CD4-positive, alpha-beta T cell treated with Interleukin-12 subunit alpha and Interleukin-12 subunit beta, for 1 hour (primary cell): Measurements from ENCODE around the gene DDN.

Experiments used
- DNase-seq: peaks from one replicate; pipeline ENCODE4 v3.0.0-alpha.2; 2020

DDN gene

DNA sequence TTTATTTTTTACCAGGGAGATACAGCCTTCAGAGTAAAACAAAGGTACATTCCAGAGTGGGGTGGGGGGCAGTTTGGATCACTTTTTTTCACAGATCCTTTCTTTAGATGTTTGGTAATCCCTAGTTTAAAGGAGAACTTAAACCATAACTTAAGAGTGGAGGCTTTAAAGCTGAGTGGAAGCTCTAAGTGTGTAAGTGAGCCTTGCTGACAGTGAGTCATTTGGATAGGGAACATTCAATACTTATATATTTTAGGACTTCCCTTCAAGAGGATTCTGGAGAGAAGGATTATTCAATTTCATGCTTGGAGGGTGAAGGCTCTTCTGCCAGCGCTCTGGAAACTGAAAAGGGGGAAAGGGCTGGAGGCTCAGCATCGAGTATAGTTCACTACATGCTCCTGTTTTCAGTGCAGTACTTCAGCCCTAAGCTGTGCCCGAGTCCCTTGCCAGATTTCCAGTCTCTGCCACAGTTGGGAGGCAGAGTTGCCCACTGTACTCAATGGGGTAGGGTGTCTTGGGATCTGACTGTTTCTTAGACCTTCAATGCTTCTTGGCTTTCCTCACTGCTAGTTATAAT lies 11.0 kb upstream of the DDN start:
- no peak for DNase-seq

DNA sequence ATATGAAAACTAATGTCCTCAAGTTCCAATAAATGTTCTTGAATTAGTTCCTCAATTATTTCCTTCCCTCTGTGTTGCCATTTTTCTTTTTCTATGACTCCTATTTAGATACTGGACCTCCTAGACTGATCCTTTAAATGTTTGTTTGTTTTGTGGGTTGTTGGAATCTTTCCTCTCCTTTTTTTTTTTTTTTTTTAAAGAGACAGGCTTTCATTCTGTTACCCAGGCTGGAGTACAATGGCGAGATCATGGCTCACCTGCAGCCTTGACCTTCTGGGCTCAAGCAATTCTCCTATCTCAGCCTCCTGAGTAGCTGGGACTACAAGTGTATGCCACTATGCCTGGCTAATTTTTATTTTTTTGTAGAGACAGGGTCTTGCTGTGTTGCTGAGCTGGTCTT lies 9.8 kb upstream of the DDN start:
- no peak for DNase-seq

DNA sequence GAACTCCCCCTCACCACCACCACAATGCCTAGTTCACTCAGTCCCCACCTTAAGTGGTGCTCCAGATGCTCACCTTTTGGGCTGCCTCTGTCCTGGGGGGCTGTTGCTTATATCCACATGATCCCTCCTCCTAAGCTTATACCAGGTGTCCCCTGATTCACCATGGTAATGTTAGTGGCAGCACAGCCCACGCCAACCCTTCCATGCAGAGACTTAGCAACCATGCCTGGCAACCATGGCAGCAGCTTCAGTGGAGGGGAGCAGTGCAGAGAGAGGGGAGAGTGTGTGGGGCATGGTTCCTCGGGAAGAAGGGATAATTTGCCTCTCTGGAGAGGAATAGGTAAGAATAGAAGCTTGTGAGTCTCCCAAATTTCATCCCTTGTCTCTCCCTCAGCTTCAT lies 1.2 kb upstream of the DDN start:
- no peak for DNase-seq

DNA sequence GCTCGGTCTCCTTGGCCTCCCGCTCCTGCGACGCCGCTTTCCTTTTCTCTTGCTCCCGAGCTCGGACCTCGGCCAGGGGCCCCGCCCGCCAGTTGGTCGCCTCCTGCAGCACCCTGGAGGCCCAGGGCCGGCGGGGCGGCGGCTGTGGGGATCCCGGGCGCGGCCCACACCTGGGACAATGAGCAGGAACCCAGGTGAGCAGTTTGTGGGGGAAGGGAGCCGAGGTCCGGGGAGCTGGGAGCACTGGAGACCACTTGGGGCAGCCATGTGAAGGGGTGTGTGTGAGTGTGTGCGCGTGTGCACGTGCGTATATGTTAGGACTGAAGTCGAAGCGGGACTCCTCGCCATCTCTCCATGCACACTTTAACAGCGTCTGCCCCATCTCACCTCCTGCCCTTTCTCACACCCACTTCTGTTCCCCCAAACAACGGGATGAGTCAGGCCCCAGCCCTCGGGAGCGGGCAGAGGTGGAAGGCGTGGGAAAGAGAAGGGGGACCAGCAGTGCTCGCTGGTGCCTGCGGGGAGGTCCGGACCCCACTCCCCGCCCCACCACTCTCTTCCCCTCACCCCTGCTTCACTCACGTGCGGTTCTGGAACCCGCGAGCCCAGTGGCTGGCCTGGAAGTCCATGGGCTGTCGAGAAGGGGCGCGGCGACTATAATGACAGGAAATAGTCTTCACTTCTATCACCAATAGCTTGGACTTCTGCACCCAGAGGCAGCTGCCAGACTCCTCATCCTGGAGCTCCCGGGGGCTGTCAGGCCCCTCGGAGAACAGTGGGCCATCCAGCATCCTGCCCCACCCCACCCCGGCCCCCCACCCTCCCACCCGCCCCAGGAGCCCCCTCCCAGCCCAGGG lies 450 bp downstream of the DDN start:
- DNase-seq: peak; percentile 25

DNA sequence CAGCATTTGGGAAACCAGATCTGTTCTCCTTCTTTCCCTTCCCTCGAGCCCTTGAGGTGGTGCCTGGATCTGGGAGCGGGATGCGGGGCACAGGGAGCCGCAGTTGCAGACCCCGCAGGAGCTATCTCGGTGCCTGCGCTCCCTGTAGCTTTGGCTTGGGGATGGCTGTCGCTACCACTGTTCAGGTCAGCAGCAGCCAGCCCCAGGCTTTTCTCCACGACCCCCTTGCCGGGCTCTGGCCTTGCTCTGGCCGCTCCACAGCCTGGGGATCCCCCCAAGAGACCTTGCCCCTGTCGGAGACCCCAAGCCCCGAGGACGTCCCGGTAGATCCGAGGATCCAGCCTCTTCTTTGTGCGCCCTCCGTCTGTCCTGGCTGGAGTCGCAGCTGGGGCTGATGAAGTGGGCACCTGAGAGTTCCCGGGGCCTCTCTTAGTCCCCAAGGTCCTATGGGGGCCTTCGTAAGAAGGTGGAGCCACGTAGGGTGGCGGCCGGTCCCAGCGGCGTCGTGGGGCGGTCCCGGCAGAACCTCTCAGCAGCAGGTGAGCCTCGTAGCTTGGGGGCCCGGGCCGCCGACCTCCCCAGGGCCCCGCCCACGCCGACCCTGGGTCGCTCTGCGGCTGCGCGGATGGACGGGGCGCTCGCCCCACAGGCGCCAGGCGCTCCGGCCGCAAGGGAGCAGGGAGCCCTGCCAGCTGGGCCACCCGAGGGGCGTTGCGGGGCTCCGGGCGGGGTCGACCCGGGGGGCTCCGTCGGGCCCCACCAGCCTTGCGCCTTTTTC lies 1.3 kb downstream of the DDN start:
- DNase-seq: peak; percentile 41

DNA sequence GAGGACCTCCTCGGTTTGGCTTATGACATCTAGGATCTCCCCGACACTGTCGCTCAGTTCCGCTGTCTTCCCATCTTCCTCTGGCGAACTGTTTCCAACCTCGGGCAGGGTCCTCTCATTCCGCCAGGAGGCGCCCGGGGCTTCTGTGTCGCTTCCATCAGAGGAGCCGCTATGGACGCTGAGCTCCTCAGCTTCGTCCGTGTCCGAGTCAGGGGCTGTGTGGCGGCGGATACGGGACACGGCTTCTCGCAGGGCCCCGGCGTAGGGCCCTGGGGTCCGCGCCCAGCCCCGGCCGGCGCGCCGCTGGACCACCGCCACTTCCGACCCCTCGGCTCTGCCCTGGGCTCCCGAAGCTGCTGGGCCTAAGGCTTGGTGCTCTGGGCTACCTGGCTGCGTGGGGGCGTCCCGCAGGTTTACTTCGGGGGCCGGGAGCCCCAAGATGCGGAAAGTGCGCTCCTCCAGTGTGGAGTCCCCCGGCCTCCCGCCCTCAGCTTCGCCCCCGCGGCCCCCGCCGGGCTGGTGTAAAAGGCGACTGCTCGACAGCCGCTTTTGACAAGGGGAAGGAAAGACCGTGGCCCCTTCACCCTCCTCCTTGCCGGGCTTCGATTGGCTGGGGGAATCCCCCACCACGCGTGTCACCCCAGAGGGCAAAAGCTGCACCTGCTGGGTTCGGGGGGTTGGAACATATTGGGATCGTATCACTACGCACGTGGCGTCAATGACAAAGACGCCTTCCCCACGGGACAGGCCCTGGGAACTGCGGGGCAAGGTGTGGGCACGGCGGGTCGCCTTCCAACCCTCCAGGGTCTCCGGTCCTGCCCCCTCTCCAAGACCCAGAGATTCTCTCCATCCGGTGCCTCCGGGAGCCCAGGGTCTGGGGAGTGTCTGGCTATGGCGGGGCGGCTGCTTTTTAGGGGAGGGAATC lies 2.1 kb downstream of the DDN start:
- DNase-seq: peak; percentile 67

DNA sequence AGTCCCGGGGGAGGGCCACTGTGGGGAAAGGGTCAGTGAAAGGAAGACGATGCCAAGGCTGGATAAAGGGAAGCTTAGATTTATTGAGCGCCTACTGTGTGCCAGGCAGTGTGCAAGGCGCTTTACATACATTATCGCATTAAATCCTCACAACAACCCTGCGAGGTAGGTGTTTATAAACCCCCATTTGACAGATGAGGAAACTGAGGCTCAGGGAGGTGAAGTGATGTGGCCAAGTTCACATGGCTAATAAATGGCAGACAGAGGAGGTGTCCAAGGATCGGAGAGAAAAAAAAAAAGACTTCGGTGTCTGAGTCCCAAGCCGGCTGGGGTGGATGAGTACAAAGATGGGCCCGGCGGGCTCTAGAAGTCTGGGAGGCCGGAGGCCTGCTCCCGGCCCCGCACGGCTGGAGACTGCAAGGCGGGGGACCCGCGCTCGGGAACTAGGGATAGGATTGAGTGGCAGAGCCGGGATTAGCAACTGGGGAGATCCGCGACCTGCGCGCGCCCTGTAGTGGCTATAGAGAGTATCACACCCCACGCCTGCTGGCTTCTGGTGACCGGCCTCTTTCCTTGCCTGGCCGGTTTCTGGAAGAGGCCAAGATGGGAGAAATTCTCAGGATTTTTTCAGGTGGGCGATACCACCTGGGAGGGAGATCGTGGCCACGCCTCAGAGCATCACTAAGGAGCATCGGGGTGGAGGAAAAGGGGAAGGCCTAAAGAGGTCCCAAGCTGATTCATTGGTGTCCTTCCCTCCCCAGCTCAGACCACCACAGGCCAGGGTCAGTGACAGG lies 3.9 kb downstream of the DDN start:
- DNase-seq: peak; percentile 60

DNA sequence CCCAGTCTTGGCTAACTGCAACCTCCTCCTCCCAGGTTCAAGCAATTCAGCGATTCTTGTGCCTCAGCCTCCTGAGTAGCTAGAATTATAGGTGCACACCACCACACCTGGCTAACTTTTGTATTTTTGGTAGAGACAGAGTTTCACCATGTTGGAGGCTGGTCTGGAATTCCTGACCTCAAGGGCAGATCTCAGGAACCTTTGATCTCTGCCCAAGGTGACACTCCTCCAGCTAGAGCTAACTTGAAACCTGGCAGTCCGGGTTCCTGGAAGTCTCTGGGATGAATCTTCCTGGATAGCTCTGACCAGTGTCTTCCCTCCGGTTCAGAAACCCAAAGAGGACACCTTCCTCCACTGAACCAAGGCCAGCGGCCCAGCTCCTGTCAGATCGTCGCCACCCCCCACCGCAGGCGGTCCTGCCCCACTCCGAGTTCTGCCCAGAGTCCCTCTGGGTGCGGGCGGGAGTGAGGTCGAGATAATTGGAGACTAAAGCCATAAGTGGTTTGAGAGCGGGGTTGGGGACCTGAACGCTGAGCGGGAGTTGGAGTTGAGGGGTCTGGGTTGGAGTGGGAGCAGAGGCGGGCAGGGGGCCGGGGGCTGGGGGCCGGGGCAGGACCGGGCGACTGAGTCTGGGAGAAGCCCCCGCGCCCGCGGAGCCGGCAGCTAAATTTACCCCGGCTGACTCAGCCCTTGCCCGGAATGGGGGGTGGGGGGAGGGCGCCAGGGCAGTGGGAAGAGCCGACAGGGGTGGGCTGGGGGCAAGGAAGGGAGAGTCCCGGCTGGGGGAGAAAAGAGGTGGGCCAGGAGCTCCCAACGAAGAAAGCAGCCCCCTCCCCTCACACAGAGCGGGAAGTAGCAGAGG lies 4.7 kb downstream of the DDN start:
- DNase-seq: no peak

DNA sequence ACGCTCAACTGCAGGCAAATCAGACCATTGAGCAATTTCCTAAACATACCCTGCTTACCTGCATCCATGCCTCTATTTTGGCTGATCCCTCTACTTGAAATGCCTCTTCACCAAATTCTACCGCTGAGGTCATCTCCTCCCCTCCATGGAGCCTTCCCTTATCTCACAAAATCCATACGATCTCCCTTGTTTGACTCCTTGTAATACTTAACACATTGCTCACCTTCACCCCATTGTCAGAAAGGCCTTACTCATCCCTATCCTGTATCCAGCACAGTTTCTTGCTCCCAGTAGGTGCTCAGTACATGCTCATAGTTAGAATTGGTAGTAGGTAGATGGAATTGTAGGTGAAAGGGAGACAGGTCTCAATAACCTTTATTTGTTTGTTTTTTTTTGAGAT lies 5.4 kb downstream of the DDN start:
- no peak for DNase-seq

DNA sequence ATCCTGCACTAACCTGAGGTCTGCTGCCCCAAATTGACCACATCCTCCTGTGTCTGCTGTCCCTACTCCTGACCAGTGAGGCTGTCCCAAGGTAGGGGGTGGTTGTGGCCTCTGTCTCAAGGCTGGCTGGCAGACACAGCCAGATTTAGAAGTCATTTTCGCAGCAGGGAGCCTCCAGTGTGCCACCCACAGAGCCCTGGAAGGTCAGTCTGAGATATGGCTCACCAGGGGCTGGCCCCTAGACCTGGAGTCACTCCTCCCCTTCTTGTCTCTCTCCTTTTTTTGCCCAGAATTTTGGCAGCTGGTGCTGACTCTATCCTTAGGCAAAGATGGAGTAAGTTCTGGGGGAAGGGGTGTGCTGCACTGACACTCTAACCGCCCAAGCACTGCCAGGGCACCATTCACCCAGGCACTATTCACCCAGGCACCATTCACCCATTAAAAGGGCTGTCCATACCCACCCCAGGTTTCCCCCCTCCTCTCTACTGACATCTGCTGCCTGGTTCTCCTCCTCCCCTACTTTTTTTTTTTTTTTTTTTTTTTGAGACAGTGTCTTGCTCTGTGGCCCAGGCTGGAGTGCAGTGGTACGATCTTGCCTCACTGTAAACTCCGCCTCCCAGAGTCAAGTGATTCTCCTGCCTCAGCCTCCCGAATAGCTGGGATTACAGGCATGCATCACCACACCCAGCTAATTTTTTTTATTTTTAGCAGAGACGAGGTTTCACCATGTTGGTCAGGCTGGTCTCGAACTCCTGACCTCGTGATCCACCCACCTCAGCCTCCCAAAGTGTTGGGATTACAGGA lies 7.7 kb downstream of the DDN start:
- no peak for DNase-seq

DNA sequence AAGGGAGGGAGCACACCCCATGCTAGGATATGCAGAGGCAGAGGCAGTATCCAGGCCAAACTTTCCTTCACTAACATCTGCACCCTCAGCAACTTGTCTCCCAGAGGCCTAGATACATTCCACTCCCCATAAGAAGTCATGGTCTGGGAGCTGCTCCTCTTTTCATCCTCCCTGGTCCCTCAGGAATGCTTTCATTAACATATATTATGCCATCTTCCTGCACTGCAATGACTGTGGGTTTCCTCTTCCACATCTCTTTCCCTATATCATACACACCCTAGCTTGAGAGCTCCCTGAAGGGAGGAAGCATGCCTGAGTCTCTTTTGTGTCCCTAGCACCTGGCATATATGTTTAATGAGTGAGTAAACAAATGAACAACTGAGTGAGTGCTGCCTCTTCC lies 8.6 kb downstream of the DDN start:
- DNase-seq: no peak

DNA sequence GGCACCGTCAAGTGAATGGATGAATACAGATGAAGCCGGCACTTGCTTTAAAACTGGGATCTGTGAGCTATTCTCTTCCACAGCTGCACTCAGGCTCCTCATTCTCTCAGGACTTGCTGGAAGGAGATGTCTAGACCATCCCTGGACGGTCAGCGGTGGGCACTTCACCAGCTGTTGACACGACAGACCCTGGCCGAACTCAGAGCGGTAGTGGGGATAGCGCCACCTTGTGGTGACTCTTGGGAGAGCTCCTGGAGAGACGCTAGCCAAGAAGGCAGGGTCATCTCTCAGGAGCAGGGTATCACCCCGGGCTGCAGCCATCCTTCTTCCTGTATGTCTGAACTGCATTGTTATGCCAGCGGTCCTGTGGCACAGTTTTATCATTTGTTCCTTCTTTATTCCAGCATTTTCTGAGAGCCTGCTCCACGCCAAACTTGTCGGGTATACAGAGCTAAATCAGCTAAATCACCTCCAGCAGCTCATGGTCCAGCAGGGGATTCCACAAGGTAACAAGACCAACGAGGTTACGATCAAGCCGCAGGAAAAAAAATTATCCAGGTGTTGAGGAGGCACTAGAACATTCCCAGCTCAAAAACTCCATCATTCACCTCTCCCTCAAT lies 11.0 kb downstream of the DDN start:
- peak; percentile 77 for DNase-seq

DNA sequence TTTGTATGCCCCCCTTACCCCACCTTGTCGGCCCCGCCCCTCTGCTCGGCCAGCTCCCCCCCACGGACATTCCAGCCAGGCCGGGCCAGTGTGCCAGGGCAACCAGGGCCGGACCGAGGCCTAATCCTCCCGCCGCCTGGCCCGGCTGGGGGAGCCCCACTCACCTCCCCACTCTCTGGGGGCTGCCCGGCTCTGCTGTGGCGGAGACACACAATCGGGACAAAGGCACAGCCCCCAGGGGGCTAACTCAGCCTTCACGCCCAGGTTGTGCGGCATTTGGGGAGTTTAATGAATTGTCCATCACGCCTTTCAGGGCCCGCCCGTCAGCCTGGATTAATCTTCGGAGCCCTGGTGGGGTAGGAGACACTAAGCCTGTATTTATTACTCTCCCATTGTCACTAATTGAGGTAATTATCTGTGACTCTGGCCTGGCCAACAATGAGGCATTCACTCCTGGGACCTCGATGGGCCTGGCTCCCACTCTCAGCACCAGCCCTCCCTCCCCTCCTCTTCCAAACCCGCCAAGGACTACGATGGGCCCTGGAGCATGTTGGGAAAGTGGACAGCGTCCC lies 12.4 kb downstream of the DDN start:
- DNase-seq: no peak

DNA sequence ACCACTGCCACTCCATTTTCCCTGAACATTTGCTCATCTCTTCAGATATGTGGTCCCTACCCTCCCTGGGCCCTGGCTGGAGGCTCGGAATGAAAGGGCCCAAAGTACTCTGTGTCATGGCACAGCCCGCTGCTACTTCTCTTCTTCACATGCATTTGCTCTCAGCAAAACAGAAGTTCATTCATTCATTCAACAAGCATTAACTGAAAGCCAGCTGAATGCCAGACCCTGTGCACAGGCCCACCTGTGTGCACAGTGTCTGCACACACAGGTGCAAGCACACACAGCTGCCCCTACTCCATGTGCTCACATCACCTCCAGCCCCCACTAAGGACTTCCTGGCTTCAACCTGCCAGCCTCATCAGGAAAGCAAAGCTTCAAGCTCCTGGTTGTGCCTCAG lies 13.3 kb downstream of the DDN start:
- DNase-seq: no peak

DNA sequence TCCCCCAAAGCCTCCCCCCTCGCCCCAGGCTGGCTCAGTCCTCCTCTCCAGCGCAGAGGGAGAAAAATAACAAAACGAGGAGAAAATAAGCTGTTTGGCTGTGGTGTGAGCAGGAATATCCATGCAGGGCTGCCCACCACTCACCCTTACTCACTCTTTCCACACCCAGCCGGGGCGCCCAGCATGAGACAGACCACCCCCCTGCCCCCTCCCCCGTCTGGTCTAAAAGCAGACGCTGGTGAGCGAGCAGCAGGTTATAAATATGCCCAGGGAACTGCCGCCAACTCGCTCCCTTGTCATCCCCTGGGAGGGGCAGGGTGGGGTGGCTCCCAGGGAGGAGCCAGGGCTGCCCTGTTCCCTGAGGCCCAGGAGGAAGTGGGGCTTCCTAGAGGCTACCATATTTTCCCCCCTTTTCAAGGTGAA lies 13.7 kb downstream of the DDN start:
- DNase-seq: no peak

DNA sequence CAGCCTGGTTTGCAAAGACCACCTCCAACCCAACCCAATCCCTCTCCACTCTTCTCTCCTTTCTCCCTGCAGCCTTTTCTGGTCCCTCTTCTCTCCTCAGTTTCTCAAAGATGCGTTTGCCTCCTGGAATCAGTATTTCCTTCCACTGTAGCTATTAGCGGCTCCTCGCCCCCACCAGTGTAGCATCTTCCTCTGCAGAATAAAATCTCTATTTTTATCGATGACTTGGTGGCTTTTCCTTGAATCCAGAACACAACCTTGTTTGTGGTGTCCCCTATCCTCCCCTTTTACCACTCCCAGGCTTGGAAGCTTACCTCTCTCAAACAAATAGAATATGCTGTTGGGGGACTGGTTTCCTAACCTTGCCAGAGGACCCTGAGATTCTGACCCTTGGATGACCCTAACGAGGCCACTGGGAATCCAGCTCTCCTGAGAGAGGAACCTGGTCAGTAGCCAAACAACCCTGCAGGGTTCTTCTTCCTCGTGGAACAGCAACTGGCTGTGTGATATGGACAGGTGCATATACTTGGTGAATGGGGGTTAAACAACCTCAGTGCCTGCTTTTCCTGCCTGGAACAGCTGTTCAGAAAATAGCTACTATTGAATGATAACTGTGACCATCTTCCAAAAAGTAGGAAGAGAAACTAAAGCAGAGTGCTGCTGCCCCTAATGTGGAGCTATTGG lies 16.6 kb downstream of the DDN start:
- no peak for DNase-seq

DNA sequence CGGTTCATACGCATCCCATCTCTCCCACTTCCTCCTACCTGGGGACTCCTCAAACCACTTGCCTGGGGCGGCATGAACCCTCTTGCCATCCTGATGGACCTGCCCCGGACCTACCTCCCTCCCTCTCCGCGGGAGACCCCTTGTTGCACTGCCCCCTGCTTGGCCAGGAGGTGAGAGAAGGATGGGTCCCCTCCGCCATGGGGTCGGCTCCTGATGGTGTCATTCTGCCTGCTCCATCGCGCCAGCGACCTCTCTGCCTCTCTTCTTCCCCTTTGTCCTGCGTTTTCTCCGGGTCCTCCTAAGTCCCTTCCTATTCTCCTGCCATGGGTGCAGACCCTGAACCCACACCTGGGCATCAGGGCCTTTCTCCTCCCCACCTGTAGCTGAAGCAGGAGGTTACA lies 17.4 kb downstream of the DDN start:
- no peak for DNase-seq

DNA sequence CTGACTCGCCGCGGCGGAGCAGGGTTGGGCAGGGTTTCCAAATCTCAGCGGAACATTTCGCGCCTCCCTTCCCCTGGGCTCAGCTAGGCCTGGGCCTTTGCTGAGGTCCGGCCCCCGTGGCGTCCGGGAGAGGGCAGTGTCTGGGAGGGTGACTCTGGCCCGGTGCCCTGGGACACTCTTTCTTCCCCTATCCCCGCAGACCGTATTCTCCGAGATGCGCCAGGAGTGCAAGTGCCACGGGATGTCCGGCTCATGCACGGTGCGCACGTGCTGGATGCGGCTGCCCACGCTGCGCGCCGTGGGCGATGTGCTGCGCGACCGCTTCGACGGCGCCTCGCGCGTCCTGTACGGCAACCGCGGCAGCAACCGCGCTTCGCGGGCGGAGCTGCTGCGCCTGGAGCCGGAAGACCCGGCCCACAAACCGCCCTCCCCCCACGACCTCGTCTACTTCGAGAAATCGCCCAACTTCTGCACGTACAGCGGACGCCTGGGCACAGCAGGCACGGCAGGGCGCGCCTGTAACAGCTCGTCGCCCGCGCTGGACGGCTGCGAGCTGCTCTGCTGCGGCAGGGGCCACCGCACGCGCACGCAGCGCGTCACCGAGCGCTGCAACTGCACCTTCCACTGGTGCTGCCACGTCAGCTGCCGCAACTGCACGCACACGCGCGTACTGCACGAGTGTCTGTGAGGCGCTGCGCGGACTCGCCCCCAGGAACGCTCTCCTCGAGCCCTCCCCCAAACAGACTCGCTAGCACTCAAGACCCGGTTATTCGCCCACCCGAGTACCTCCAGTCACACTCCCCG lies 18.0 kb downstream of the DDN start:
- peak; percentile 55 for DNase-seq
